Measurements from ENCODE around the gene A3GALT2.

GRCh38 chr1:33359931-33360330 lies 39.0 kb upstream of the A3GALT2 start:
- TF ChIP-seq, protein P1, sequence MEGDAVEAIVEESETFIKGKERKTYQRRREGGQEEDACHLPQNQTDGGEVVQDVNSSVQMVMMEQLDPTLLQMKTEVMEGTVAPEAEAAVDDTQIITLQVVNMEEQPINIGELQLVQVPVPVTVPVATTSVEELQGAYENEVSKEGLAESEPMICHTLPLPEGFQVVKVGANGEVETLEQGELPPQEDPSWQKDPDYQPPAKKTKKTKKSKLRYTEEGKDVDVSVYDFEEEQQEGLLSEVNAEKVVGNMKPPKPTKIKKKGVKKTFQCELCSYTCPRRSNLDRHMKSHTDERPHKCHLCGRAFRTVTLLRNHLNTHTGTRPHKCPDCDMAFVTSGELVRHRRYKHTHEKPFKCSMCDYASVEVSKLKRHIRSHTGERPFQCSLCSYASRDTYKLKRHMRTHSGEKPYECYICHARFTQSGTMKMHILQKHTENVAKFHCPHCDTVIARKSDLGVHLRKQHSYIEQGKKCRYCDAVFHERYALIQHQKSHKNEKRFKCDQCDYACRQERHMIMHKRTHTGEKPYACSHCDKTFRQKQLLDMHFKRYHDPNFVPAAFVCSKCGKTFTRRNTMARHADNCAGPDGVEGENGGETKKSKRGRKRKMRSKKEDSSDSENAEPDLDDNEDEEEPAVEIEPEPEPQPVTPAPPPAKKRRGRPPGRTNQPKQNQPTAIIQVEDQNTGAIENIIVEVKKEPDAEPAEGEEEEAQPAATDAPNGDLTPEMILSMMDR (IDR thresholded peaks at IDR 0.05) = no peak
- TF ChIP-seq EZH2 (IDR thresholded peaks at IDR 0.05) (no peak), EZH2phosphoT487 (IDR thresholded peaks at IDR 0.05) (no peak)
